IMR-90 (cell line): Measurements from ENCODE around the gene TLCD1. TPM values are rescaled to one million over a fixed set of nuclear protein-coding genes. Genes with fewer than 3 reads are reported as not detected.
A peak's percentile ranks its signal among the peaks of the same experiment; 100 is the strongest.
"Not testable (repeated sequence)": the region's sequence is repeated elsewhere in the genome, so short reads cannot be mapped to it uniquely, and the experiment has no call there.

Source experiments
- ATAC-seq: fragments of 200-7000 bp; cut with Tn5 transposase; 2 replicates; pipeline ENCODE4 v1.9.1; 2020; ENCODE audit warnings: low read depth, mild to moderate bottlenecking, moderate library complexity
- BruUV-seq: library from RNA; stranded (reverse); fragments of 400-500 nt; replicated peaks from 2 replicates; lab custom pipeline; 2021; lab: Mats Ljungman, UMichigan
- CTCF ChIA-PET: fragments of 300-600 bp; formaldehyde crosslinking; extraction: SDS; loops from one replicate; lab custom pipeline; 2021; ENCODE audit warnings: antibody characterized with exemption; lab: Yijun Ruan, JAX
- POLR2A ChIA-PET: fragments of 300-600 bp; sonication (Branson Sonifier 250); formaldehyde crosslinking; loops from one replicate; lab custom pipeline; 2022; ENCODE audit warnings: antibody characterized with exemption; ENCODE audit not compliant: unreplicated experiment; lab: Charles Lee
- DNase-seq: peaks from one replicate; pipeline ENCODE4 v3.0.0; 2013
- H2AFZ ChIP-seq: replicated peaks from 2 replicates; pipeline ENCODE3; 2013; ENCODE audit warnings: low read length, mild to moderate bottlenecking; ENCODE audit not compliant: poor library complexity
- H2AK5ac ChIP-seq: 2 replicates; pipeline ENCODE4 v1.6.1; 2013; ENCODE audit warnings: low read depth, low read length, inconsistent platforms
- H2AK9ac ChIP-seq: replicated peaks from 2 replicates; pipeline ENCODE3; 2013; ENCODE audit warnings: mild to moderate bottlenecking, low read depth, low read length, moderate library complexity; ENCODE audit not compliant: poor library complexity
- H2BK120ac ChIP-seq: 2 replicates; pipeline ENCODE4 v1.6.1; 2013; ENCODE audit warnings: low read depth, low read length, inconsistent platforms
- H2BK15ac ChIP-seq: 3 replicates; pipeline ENCODE4 v1.6.1; 2013; ENCODE audit warnings: low read depth, low read length, inconsistent platforms
- H2BK20ac ChIP-seq: 2 replicates; pipeline ENCODE4 v1.6.1; 2013; ENCODE audit warnings: low read depth, mild to moderate bottlenecking, inconsistent platforms, low read length, moderate library complexity
- H2BK5ac ChIP-seq: 2 replicates; pipeline ENCODE4 v1.6.1; 2013; ENCODE audit warnings: mild to moderate bottlenecking, low read depth, low read length, inconsistent platforms; ENCODE audit not compliant: poor library complexity, severe bottlenecking
- H3K14ac ChIP-seq: replicated peaks from 2 replicates; pipeline ENCODE4 v1.6.1; 2013; ENCODE audit warnings: low read depth, low read length, inconsistent platforms
- H3K18ac ChIP-seq: 2 replicates; pipeline ENCODE4 v1.6.1; 2013; ENCODE audit warnings: low read depth, low read length, control low read depth
- H3K23ac ChIP-seq: 2 replicates; pipeline ENCODE4 v1.6.1; 2013; ENCODE audit warnings: low read depth, low read length, inconsistent platforms
- H3K27ac ChIP-seq: 2 replicates; pipeline ENCODE4 v1.5.1; 2013; ENCODE audit warnings: mild to moderate bottlenecking, control low read depth, low read length; ENCODE audit not compliant: insufficient read depth
- H3K27me3 ChIP-seq: 2 replicates; pipeline ENCODE4 v1.6.1; 2013; ENCODE audit warnings: low read length; ENCODE audit not compliant: control insufficient read depth, insufficient read depth
- H3K36me3 ChIP-seq: 2 replicates; pipeline ENCODE4 v1.6.1; 2013; ENCODE audit warnings: low read length, mixed read lengths; ENCODE audit not compliant: control insufficient read depth, insufficient read depth
- H3K4ac ChIP-seq: 2 replicates; pipeline ENCODE4 v1.6.1; 2013; ENCODE audit warnings: low read depth, low read length, inconsistent platforms
- H3K4me1 ChIP-seq: 2 replicates; pipeline ENCODE4 v1.6.1; 2013; ENCODE audit warnings: low read length, mixed read lengths; ENCODE audit not compliant: control insufficient read depth, insufficient read depth
- H3K4me2 ChIP-seq: 2 replicates; pipeline ENCODE4 v1.6.1; 2013; ENCODE audit warnings: low read depth, mild to moderate bottlenecking, control low read depth, low read length, moderate library complexity
- H3K4me3 ChIP-seq: 2 replicates; pipeline ENCODE4 v1.5.1; 2013; ENCODE audit warnings: low read depth, mild to moderate bottlenecking, control low read depth, low read length, moderate library complexity; ENCODE audit not compliant: insufficient read depth
- H3K56ac ChIP-seq: 2 replicates; pipeline ENCODE4 v1.6.1; 2013; ENCODE audit warnings: low read length, inconsistent platforms; ENCODE audit not compliant: insufficient read depth; ENCODE audit errors: extremely low read depth
- H3K79me1 ChIP-seq, 2 experiments: 2 replicates each; pipeline ENCODE4 v1.6.1; 2013; ENCODE audit warnings: low read length in 2 of 2, inconsistent platforms in 1 of 2, low read depth in 1 of 2
- H3K9ac ChIP-seq: 2 replicates; pipeline ENCODE4 v1.6.1; 2013; ENCODE audit warnings: low read depth, low read length, control low read depth
- H3K9me1 ChIP-seq: 2 replicates; pipeline ENCODE4 v1.6.1; 2013; ENCODE audit warnings: low read length, inconsistent platforms; ENCODE audit not compliant: insufficient read depth
- H3K9me3 ChIP-seq: 2 replicates; pipeline ENCODE4 v1.6.1; 2013; ENCODE audit warnings: low read length; ENCODE audit not compliant: control insufficient read depth, insufficient read depth
- H4K20me1 ChIP-seq: 2 replicates; pipeline ENCODE4 v1.6.1; 2013; ENCODE audit warnings: low read length, inconsistent platforms; ENCODE audit not compliant: insufficient read depth
- H4K5ac ChIP-seq: 2 replicates; pipeline ENCODE4 v1.6.1; 2013; ENCODE audit warnings: mild to moderate bottlenecking, low read depth, low read length, control low read depth
- H4K8ac ChIP-seq, 2 experiments: 2 replicates each; pipeline ENCODE4 v1.6.1; 2013; ENCODE audit warnings: low read depth in 2 of 2, low read length in 2 of 2, control low read depth in 1 of 2, inconsistent platforms in 1 of 2
- H4K91ac ChIP-seq: 2 replicates; pipeline ENCODE4 v1.6.1; 2013; ENCODE audit warnings: low read depth, low read length, inconsistent platforms; ENCODE audit not compliant: insufficient read depth
- MAZ ChIP-seq: IDR thresholded peaks from 2 replicates; pipeline ENCODE4 v1.6.1; 2012; ENCODE audit warnings: low read depth, mild to moderate bottlenecking, low read length, improper control_type of control experiment, moderate library complexity, borderline replicate concordance
- WGBS, 2 experiments: methylation state at CpG; one replicate each; pipeline versions ENCODE4 v1.1.5 to v1.1.7; 2013; ENCODE audit warnings: missing lambda C conversion rate in 2 of 2; ENCODE audit not compliant: insufficient read length in 1 of 2; ENCODE audit errors: extremely low coverage in 2 of 2; 5-methylcytosine and 5-hydroxymethylcytosine counted together
- dilution Hi-C: fragments of 300-500 bp; cut with HindIII; formaldehyde crosslinking; loops from one replicate; pipeline ENCODE4 v1.14.3; 2018; ENCODE audit warnings: low sequenced_read_pairs; ENCODE audit not compliant: unreplicated experiment
- in situ Hi-C: fragments of 300-500 bp; cut with MboI; formaldehyde crosslinking; loops from 3 replicates; pipeline ENCODE4 v1.14.3; 2019; ENCODE audit warnings: low sequenced_read_pairs, inconsistent platforms, mixed read lengths
- intact Hi-C: fragments of 100-400 bp; cut with micrococcal nuclease; formaldehyde crosslinking; loops from 2 replicates; pipeline ENCODE4 v1.10.0; 2022
- polyA plus RNA-seq, 3 experiments: library from polyadenylated mRNA; depleted of rRNA; stranded (reverse); fragments of >200 nt; gene quantifications; 2 replicates each; pipeline ENCODE4 v1.2.3, GENCODE V29; 2012; ENCODE audit warnings: low replicate concordance in 1 of 3
- total RNA-seq: library from RNA; depleted of rRNA; stranded (reverse); fragments of >200 nt; gene quantifications from 2 replicates; pipeline ENCODE4 v1.2.3, GENCODE V29; 2012

The TLCD1 gene
- total and polyA plus RNA-seq, 2 of the 4 experiments (the other 2 are of a cell fraction), result 3.6 to 9.3 TPM

DNA sequence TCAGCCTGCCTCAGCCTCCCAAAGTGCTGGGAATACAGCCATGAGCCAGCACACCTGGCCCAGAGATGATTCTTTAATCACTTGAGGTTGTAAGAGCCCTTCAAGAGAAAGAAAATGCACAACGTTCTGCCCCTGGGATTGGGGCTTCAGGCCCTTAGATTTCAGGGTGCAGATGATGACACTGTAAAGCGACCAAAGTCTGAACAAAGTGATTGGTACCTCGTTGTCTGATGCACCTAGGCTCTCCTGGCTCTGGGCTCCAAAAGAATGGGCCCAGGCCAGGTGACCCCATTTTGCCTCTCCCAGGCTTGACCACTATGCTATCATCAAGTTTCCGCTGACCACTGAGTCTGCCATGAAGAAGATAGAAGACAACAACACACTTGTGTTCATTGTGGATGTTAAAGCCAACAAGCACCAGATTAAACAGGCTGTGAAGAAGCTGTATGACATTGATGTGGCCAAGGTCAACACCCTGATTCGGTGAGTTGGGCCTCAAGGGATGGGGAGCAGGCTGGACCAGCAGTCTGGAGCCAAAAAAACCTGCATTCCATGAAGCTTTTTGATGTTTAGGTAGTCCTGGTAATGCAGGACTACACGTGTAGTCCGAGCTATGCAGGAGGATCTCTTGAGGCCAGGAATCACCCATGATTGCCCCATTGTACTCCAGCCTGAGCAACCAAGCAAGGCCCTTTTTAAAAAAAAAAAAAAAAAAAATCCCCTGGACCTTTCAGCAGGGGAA, 3.4 kb downstream of the TLCD1 start (continued):
- TF ChIP-seq MAZ, result no peak

GRCh38 chr17:28720997-28721329, 5.1 kb downstream of the TLCD1 start:
- peaks cover 36% of the 10 kb centered on the region for H3K36me3 ChIP-seq
- H3K9me3 ChIP-seq, H3K4ac ChIP-seq, H2AK9ac ChIP-seq, H2AFZ ChIP-seq, H3K14ac ChIP-seq, H2BK120ac ChIP-seq, BruUV-seq, ATAC-seq, H2BK15ac ChIP-seq, H4K91ac ChIP-seq, H4K8ac ChIP-seq, H2BK20ac ChIP-seq, dilution Hi-C loops, H3K23ac ChIP-seq, intact Hi-C loops, DNase-seq, H3K9me1 ChIP-seq, H3K27me3 ChIP-seq, H3K18ac ChIP-seq, H4K5ac ChIP-seq, in situ Hi-C loops: not testable (repeated sequence)
- peak overlapping the region; percentile 39; the same call in 1 of the 2 replicates for H2AK5ac ChIP-seq
- H2BK5ac ChIP-seq, result peak overlapping the region; percentile 10
- H3K9ac ChIP-seq, result peak overlapping the region; percentile 88
- H3K4me2 ChIP-seq, result peak overlapping the region; percentile 85
- H4K20me1 ChIP-seq, result peaks cover 52% of the 10 kb centered on the region
- WGBS, 2 experiments, result 24% methylated on average over 15 of the region's 19 CpGs; no CpG with 5 or more reads in 1 of the 2 experiments
- ChIA-PET POLR2A (interaction anchor here (0.9 kb wide), 1 partner anchor 187 kb away, joined by 7 read pairs; no protein-coding TSS in a partner anchor), CTCF (interaction anchor here (0.9 kb wide), 1 partner anchor 396 kb away, joined by 3 read pairs; no protein-coding TSS in a partner anchor)
- 0 out of 2 replicates have a peak overlapping the region, but pooled peaks have one; percentile 17 for H3K56ac ChIP-seq
- H3K79me1 ChIP-seq, result peaks cover 13 to 56% of the 10 kb centered on the region in 2 experiments; a peak in 3 of 4 replicates
- H3K27ac ChIP-seq, result peak overlapping the region; percentile 8; the same call in 1 of the 2 replicates
- peak overlapping the region; percentile 70 for H3K4me3 ChIP-seq
- peaks cover 18% of the 10 kb centered on the region for H3K4me1 ChIP-seq
